SU-DHL-6 (cell line): ENCODE data around the gene ZNF202.

Experiments
- H2AFZ ChIP-seq: fragments of 200-600 bp; sonication (generic); 2 replicates; pipeline ENCODE4 v1.6.1; 2014; ENCODE audit warnings: low read depth, mild to moderate bottlenecking, moderate library complexity, mixed read lengths, antibody characterized with exemption, low read length; ENCODE audit not compliant: severe bottlenecking
- H3F3A ChIP-seq: fragments of 200-600 bp; shearing (Covaris generic); 2 replicates; pipeline ENCODE4 v1.6.0; 2016; ENCODE audit warnings: antibody characterized with exemption, mild to moderate bottlenecking; ENCODE audit not compliant: insufficient read depth
- H3K27ac ChIP-seq: fragments of 200-600 bp; sonication (generic); 2 replicates; pipeline ENCODE4 v1.5.1; 2016; ENCODE audit warnings: low read depth, mild to moderate bottlenecking, low read length, moderate library complexity, mixed read lengths
- H3K27me3 ChIP-seq: fragments of 200-600 bp; sonication (generic), shearing (Covaris generic); 2 replicates; pipeline ENCODE4 v1.6.0; 2014; ENCODE audit warnings: mild to moderate bottlenecking, low read length
- H3K36me3 ChIP-seq: fragments of 200-600 bp; sonication (generic); 2 replicates; pipeline ENCODE4 v1.6.1; 2014; ENCODE audit warnings: mild to moderate bottlenecking, low read length, mixed read lengths
- H3K4me2 ChIP-seq: fragments of 300-600, 200-600 bp; shearing (Covaris generic), sonication (generic); 2 replicates; pipeline ENCODE4 v1.6.0; 2014; ENCODE audit warnings: low read length, low read depth, mild to moderate bottlenecking; ENCODE audit not compliant: poor library complexity, severe bottlenecking
- H3K4me3 ChIP-seq: fragments of 200-600 bp; sonication (generic); 2 replicates; pipeline ENCODE4 v1.5.1; 2014; ENCODE audit warnings: antibody characterized with exemption, low read length, mild to moderate bottlenecking, mixed read lengths; ENCODE audit not compliant: insufficient read depth, poor library complexity, severe bottlenecking
- H3K79me2 ChIP-seq: fragments of 200-600 bp; sonication (generic); 2 replicates; pipeline ENCODE4 v1.6.1; 2014; ENCODE audit warnings: mild to moderate bottlenecking, low read length, moderate library complexity; ENCODE audit not compliant: insufficient read depth
- H3K9ac ChIP-seq: fragments of 200-600 bp; sonication (generic); 2 replicates; pipeline ENCODE4 v1.7.0; 2014; ENCODE audit warnings: mild to moderate bottlenecking, low read length
- H3K9me2 ChIP-seq: fragments of 200-600 bp; sonication (generic); replicated peaks from 2 replicates; pipeline ENCODE4 v1.6.1; 2014; ENCODE audit warnings: low read length; ENCODE audit not compliant: insufficient read depth
- H3K9me3 ChIP-seq: fragments of 200-600 bp; sonication (generic); 2 replicates; pipeline ENCODE4 v1.6.1; 2014; ENCODE audit warnings: low read length, mixed read lengths; ENCODE audit not compliant: insufficient read depth
- H4K20me1 ChIP-seq: fragments of 200-600 bp; sonication (generic); 2 replicates; pipeline ENCODE4 v1.6.1; 2014; ENCODE audit warnings: low read depth, mild to moderate bottlenecking, antibody characterized with exemption, low read length, moderate library complexity, mixed read lengths
- CTCF ChIP-seq: fragments of 200-600 bp; sonication (generic); IDR thresholded peaks from one replicate; pipeline ENCODE4 v1.5.1; 2017; ENCODE audit warnings: antibody characterized with exemption, mild to moderate bottlenecking, low read length, moderate library complexity; ENCODE audit not compliant: insufficient read depth, poor library complexity, severe bottlenecking
- EZH2phosphoT487 ChIP-seq: fragments of 200-600 bp; sonication (generic), shearing (Covaris generic); conservative IDR thresholded peaks from 2 replicates; pipeline ENCODE4 v1.6.1; 2018; ENCODE audit warnings: mild to moderate bottlenecking, antibody characterized with exemption, low read length, moderate library complexity, mixed read lengths

The ZNF202 gene

GRCh38 chr11:123700772-123701171 is 40.7 kb downstream of the ZNF202 start:
- Histone ChIP-seq H3K4me3 (no peak overlapping the region), H3K9me2 (no peaks in the 10 kb centered on the region), H3K9me3 (no peaks in the 10 kb centered on the region), H2AFZ (no peak overlapping the region), H3K27ac (no peak overlapping the region), H3F3A (no peaks in the 10 kb centered on the region), H4K20me1 (no peaks in the 10 kb centered on the region), H3K79me2 (no peaks in the 10 kb centered on the region), H3K27me3 (no peaks in the 10 kb centered on the region), H3K9ac (no peak overlapping the region), H3K4me2 (no peak overlapping the region), H3K36me3 (no peaks in the 10 kb centered on the region)
- TF ChIP-seq EZH2phosphoT487, result no peak
- TF ChIP-seq CTCF, result no peak

GRCh38 chr11:123698546-123699127 is 42.8 kb downstream of the ZNF202 start:
- Histone ChIP-seq H3K27ac (no peak overlapping the region), H3K9me3 (no peaks in the 10 kb centered on the region), H3K36me3 (no peaks in the 10 kb centered on the region), H3K79me2 (no peaks in the 10 kb centered on the region), H3K4me3 (no peak overlapping the region), H3K9me2 (no peaks in the 10 kb centered on the region), H2AFZ (no peak overlapping the region), H3K4me2 (no peak overlapping the region), H3K27me3 (no peaks in the 10 kb centered on the region), H3K9ac (no peak overlapping the region), H4K20me1 (no peaks in the 10 kb centered on the region), H3F3A (no peaks in the 10 kb centered on the region)
- TF ChIP-seq CTCF (no peak), EZH2phosphoT487 (no peak)

- Histone ChIP-seq H3K4me2 (no peak overlapping the region), H3K9me2 (no peaks in the 10 kb centered on the region), H3K9me3 (no peaks in the 10 kb centered on the region), H3K9ac (no peak overlapping the region), H3F3A (no peaks in the 10 kb centered on the region), H4K20me1 (no peaks in the 10 kb centered on the region), H3K79me2 (no peaks in the 10 kb centered on the region), H3K27ac (no peak overlapping the region), H3K36me3 (no peaks in the 10 kb centered on the region), H3K4me3 (no peak overlapping the region), H3K27me3 (no peaks in the 10 kb centered on the region), H2AFZ (no peak overlapping the region)
- TF ChIP-seq EZH2phosphoT487 (no peak), CTCF (no peak)
Observed at GRCh38 chr11:123696183-123696582, 45.3 kb downstream of the ZNF202 start.
